Amygdala (tissue), 56 donors: ENCODE results near the gene LILRB2.
"Not testable (repeated sequence)": the region's sequence is repeated elsewhere in the genome, so short reads cannot be mapped to it uniquely, and the experiment has no call there.

Source experiments
- DNase-seq, 56 donors: peaks; one replicate each; lab custom pipeline; 2025; lab: John Stamatoyannopoulos, UW

Gene LILRB2

DNA sequence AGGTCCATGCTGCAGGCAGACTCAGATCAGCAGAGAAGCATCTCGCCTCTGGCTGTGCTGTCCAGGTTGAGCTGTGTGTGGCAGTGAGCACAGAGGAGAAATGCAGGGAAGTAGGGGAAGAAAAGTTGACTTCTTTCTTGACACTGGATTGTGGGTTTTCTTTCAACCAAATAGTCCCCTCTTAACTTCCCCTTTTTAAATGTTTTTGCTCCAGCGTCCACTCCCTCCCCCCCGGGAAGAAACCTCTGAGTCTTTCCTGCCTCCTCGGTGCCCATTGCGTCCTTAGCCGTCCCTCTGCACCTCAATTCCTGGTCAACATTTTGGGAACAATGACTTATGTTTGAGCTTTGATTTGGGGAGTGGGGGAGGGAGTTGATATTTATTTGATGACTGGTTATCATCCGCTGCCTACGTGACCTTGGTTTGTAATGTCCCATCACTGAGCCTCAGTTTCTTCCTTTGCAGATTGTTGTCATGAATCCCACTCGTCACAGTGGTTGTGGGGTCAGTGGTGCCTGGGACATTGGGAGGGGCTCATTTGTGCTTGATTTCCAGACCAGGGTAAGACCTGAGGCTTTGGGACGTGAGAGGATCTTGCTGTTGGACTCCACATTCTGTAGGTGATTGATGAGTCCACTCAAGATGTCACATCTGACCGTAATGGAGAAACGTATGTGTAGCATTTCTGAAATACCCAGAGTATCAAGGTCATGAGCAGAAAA, at the start of gene LILRB2:
TSS of gene LILRB2 (minus strand) at position 104 of the 722 bp plus-strand sequence. CDS start 614 bp downstream, outside the sequence.
- DNase-seq, result peak in 1 of 56 donors; percentile 5

GRCh38 chr19:54329476-54330165, 48.7 kb upstream of the LILRB2 start:
- DNase-seq, result no peak

- DNase-seq, result not testable (repeated sequence)
Observed at GRCh38 chr19:54328781-54329180, 47.9 kb upstream of the LILRB2 start.

GRCh38 chr19:54325631-54326030, 44.7 kb upstream of the LILRB2 start:
- DNase-seq, result no peak

DNA sequence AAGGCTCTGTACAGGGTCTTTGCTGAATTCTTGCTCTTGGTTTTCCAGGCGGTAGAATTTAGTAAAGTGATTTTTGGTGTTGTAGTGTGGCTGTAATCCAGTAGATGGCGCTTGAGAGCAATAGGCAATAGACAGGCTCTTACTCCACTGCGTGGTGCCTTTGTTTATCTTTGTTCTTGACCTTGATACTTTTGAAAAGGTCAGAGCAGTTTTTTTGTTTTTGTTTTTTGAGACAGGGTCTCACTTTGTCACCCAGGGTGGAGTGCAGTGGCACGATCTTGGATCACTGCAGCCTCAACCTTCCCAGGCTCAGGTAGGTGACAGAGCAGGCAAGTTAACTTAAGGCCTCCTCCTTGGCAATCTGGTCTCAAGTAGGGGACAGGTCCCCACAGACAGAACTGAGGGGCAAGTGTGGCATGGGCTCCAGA, 44.3 kb upstream of the LILRB2 start:
- peak in 8 of 56 donors; percentile 3 to 47 (median 9) for DNase-seq

DNA sequence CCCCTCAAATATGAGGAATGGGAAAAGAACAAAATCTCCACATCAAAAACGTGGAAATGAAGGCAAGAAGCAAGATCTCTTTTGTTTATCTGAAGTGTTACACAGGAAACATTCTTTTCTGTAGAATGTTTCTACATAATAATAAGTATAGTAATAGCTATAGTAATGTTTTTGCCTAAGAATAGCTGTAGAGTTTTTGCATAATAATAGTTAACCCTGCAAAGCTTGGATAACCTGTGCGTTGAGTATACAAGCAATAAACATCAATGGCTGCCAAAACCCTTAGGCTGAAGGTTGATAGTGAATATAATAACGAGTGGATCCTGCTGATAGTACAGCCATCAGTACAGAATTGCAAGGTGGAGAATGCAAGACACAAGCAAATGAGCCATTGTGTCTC, 43.2 kb upstream of the LILRB2 start:
- DNase-seq, result no peak

GRCh38 chr19:54322934-54323333, 42.0 kb upstream of the LILRB2 start:
- DNase-seq, result not testable (repeated sequence)

GRCh38 chr19:54322295-54322694, 41.4 kb upstream of the LILRB2 start:
- not testable (repeated sequence) for DNase-seq

GRCh38 chr19:54319892-54320670, 39.2 kb upstream of the LILRB2 start:
- no peak for DNase-seq

GRCh38 chr19:54319049-54319448, 38.1 kb upstream of the LILRB2 start:
- no peak for DNase-seq

GRCh38 chr19:54317965-54318240, 37.0 kb upstream of the LILRB2 start:
- no peak for DNase-seq

- no peak for DNase-seq
Observed at GRCh38 chr19:54317108-54317964, 36.4 kb upstream of the LILRB2 start.

DNA sequence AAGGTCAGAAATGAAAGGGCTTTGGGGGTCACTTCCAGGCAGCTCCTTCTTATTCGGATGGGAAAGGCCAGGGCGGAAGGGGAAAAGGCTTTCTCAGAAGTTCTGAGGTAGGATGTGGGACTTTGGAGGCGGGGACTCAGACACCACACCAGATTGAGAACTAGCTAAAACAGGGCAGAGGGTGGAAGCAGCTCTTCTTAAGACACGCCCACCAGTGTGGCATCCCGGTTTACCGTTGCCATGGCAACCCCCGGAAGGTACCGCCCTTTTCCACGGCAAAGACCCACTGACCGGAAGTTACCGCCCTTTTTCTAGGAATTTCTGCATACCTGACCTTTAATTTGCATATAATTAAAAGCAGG, 35.8 kb upstream of the LILRB2 start:
- no peak for DNase-seq

- DNase-seq, result no peak
Observed at GRCh38 chr19:54315956-54316355, 35.0 kb upstream of the LILRB2 start.

DNA sequence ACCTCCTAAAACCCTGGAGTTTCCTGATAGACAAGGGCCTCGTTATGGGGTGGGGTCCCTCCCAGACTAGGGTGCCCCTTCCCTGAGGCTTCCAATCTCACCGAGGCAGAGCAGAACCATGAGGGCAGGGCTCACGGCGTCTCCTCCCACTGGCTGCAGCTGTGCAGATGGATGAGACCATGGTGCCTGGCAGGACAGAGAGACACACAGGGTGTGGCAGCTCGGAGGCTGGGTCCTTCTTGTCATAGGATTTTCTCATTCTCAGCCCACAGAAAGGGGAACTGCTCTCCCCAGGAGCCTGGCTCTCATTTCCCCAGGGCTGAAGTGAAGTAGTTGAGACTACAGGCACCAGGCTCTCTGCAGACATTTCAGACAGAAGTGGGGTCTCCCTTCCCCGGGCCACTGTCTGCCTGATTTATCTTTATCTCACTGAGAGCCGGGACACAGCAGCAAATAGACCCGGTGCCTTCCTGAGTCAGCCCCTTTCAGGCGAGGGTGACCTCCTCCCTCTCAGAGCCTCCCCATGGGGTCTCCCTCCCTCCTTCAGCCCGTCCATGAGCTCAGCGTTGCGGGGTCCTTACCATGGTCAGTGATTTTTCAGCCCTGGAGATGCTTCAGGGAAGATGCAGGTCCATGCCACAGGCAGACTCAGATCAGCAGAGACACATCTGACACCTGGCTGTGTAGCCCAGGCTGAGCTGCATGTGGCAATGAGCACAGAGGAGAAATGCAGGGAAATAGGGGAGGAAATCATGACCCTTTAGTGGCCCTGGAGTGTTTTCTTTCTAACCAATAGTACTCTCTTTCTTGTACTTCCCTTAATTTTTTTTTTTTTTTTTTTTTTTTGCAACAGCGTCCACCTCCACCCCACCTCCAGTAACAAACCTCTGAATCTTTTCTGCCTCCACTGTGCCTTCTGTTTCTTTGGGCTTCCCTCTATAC, 31.8 kb upstream of the LILRB2 start, which contains the start of gene LILRA5:
TSS of gene LILRA5 (minus strand) at position 731 of the 942 bp plus-strand sequence. CDS start at position 584, 147 bp downstream.
- DNase-seq, result peak in 2 of 56 donors; percentile 2 to 27

DNA sequence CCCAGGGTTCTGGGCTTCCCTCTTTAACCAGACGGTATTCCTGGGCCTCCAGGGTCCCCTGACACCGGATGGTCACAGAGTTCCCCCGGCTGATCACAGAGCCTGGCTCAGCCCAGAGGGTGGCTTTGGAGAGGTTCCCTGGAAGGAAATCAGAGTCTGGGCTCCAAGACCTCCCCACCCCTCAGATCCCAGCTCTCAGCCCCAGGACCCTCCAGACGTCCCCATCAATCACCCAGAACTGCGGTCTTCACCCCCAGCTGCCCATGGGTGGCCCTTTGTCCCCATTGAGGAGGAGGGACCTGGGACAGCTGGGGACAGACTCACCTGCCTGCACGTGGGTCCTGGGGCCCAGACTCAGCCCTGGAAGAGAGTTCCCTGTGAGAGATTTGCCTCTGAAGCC, 31.1 kb upstream of the LILRB2 start:
- no peak for DNase-seq

- DNase-seq, result no peak
Observed at GRCh38 chr19:54311486-54311885, 30.6 kb upstream of the LILRB2 start.

DNA sequence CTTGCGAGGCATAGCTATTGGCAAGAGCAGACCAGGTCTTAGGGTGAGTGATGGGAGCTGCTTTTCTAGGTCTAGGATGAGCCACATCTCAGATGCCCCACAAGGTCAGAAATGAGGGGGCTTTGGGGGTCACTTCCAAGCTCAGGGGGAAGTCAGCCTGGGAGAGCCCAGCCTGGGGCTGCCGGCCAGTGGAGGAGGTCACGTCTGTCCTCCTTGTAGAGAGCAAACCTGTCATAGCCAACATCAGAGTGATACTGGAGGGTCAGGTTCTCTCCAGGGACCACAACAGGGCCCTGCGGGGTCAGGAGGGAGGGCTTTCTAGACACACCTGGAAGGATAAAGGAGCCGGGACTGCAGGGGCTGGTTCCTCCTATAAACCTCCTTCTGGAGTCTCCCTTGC, 29.6 kb upstream of the LILRB2 start:
- DNase-seq, result no peak

GRCh38 chr19:54309811-54310210, 28.9 kb upstream of the LILRB2 start:
- DNase-seq, result no peak
